K562 (cell line): Measurements from ENCODE around the gene TXK. TPM values are rescaled to one million over a fixed set of nuclear protein-coding genes. Genes with fewer than 3 reads are reported as not detected.

Experiments used
- ATAC-seq: fragments of 200-7000 bp; cut with Tn5 transposase; 3 replicates; pipeline ENCODE4 v1.9.1; 2020; ENCODE audit warnings: moderate library complexity
- BruUV-seq: library from RNA; stranded (reverse); fragments of 400-500 nt; replicated peaks from 2 replicates; lab custom pipeline; 2021; lab: Mats Ljungman, UMichigan
- CTCF ChIA-PET: fragments of 300-600 bp; formaldehyde crosslinking; extraction: SDS; loops from one replicate; lab custom pipeline; 2021; ENCODE audit warnings: low intra/inter-chr PET ratio; lab: Yijun Ruan, JAX
- POLR2A ChIA-PET: fragments of 300-600, 350-650 bp; sonication (Branson Sonifier 250); formaldehyde crosslinking; extraction: SDS; loops from one replicate; lab custom pipeline; 2021; ENCODE audit warnings: antibody characterized with exemption, inconsistent platforms; lab: Yijun Ruan, JAX
- DNase-seq, 4 experiments: peaks; one replicate each; pipeline versions ENCODE4 v3.0.0 to v3.0.0-alpha.2; 2011 to 2018; ENCODE audit warnings: low spot score in 3 of 4, mixed read lengths in 3 of 4; ENCODE audit errors: extremely low read depth in 1 of 4
- FAIRE-seq: peaks from 2 replicates; lab custom pipeline; 2011; peaks lifted over from hg19 to GRCh38; lab: Jason Lieb, UNC
- H2AFZ ChIP-seq: 2 replicates; pipeline ENCODE4 v1.6.0; 2011; ENCODE audit warnings: low read depth, low read length, control low read depth, inconsistent platforms
- H3K27ac ChIP-seq: fragments of 200-600 bp; 3 replicates; pipeline ENCODE4 v1.8.0; 2011; ENCODE audit warnings: low read depth, mild to moderate bottlenecking, control low read depth, inconsistent platforms, low read length, moderate library complexity, mixed read lengths; ENCODE audit errors: extremely low read depth
- H3K27me3 ChIP-seq, 2 experiments: fragments of 300-600 bp in 1 of 2; 2 replicates in 1 of 2; 3 replicates in 1 of 2; pipeline versions ENCODE4 v1.6.0 to v1.8.0; 2011; ENCODE audit warnings: inconsistent platforms in 2 of 2, low read length in 2 of 2, mild to moderate bottlenecking in 1 of 2, mixed read lengths in 1 of 2, moderate library complexity in 1 of 2; ENCODE audit not compliant: control insufficient read depth in 2 of 2, insufficient read depth in 2 of 2
- H3K36me3 ChIP-seq: fragments of 300-600 bp; 3 replicates; pipeline ENCODE4 v1.8.0; 2011; ENCODE audit warnings: mild to moderate bottlenecking, low read length, inconsistent platforms; ENCODE audit not compliant: control insufficient read depth, insufficient read depth
- H3K4me1 ChIP-seq, 2 experiments: fragments of 200-600 bp in 1 of 2; replicated peaks in 1 of 2; 2 replicates in 1 of 2; 3 replicates in 1 of 2; pipeline versions ENCODE4 v1.5.1 to v1.8.0; 2011; ENCODE audit warnings: inconsistent platforms in 2 of 2, low read length in 2 of 2, mild to moderate bottlenecking in 1 of 2, mixed read lengths in 1 of 2, moderate library complexity in 1 of 2; ENCODE audit not compliant: control insufficient read depth in 2 of 2, insufficient read depth in 2 of 2
- H3K4me2 ChIP-seq: 2 replicates; pipeline ENCODE4 v1.6.1; 2011; ENCODE audit warnings: low read length, control low read depth, inconsistent platforms, mixed read lengths; ENCODE audit not compliant: insufficient read depth
- H3K4me3 ChIP-seq: fragments of 200-600 bp; sonication (generic), shearing (Covaris generic); 2 replicates; pipeline ENCODE4 v1.5.1; 2016; ENCODE audit warnings: control low read depth, inconsistent platforms
- H3K79me2 ChIP-seq: fragments of 200-600 bp; 3 replicates; pipeline ENCODE4 v1.8.0; 2011; ENCODE audit warnings: low read length, inconsistent platforms; ENCODE audit not compliant: control insufficient read depth, insufficient read depth
- H3K9ac ChIP-seq, 2 experiments: 2 replicates each; pipeline versions ENCODE4 v1.6.0 to v1.6.1; 2011; ENCODE audit warnings: low read depth in 2 of 2, low read length in 2 of 2, control low read depth in 1 of 2, inconsistent platforms in 1 of 2, mild to moderate bottlenecking in 1 of 2, mixed read lengths in 1 of 2; ENCODE audit not compliant: insufficient read depth in 1 of 2
- H3K9me1 ChIP-seq: one replicate; pipeline ENCODE4 v1.6.0; 2011; ENCODE audit warnings: inconsistent platforms, mild to moderate bottlenecking, low read length, moderate library complexity; ENCODE audit not compliant: control insufficient read depth, insufficient read depth
- H3K9me3 ChIP-seq: replicated peaks from 2 replicates; pipeline ENCODE4 v1.5.1; 2011; ENCODE audit warnings: low read depth, low read length, inconsistent platforms; ENCODE audit not compliant: control insufficient read depth, insufficient read depth
- H4K20me1 ChIP-seq: replicated peaks from 2 replicates; pipeline ENCODE4 v1.6.1; 2011; ENCODE audit warnings: low read length, inconsistent platforms, mixed read lengths; ENCODE audit not compliant: control insufficient read depth, insufficient read depth
- ASH1L ChIP-seq: fragments of 450-650 bp; IDR thresholded peaks from 2 replicates; pipeline ENCODE4 v1.6.1; 2018; ENCODE audit warnings: borderline replicate concordance, mild to moderate bottlenecking, low read depth; ENCODE audit not compliant: partially characterized antibody
- E4F1 ChIP-seq: fragments of 250-450 bp; sonication (Bioruptor Pico); IDR thresholded peaks from 2 replicates; pipeline ENCODE4 v1.5.0; 2021; ENCODE audit warnings: mild to moderate bottlenecking, borderline replicate concordance
- ILK ChIP-seq: fragments of 450-650 bp; IDR thresholded peaks from 2 replicates; pipeline ENCODE4 v1.6.1; 2016; ENCODE audit warnings: missing genetic modification characterization, low read depth, mild to moderate bottlenecking, missing compliant biosample characterization, moderate library complexity, borderline replicate concordance
- MAFG ChIP-seq: fragments of 450-650 bp; conservative IDR thresholded peaks from 2 replicates; pipeline ENCODE4 v1.6.1; 2016; ENCODE audit warnings: missing genetic modification characterization, missing compliant biosample characterization
- MTA1 ChIP-seq: fragments of 450-650 bp; IDR thresholded peaks from 2 replicates; pipeline ENCODE4 v1.6.1; 2017; ENCODE audit warnings: borderline replicate concordance
- MXI1 ChIP-seq: IDR thresholded peaks from 2 replicates; pipeline ENCODE4 v1.6.1; 2011; ENCODE audit warnings: low read depth, mild to moderate bottlenecking, improper control_type of control experiment, low read length
- NR2C2 ChIP-seq, 2 experiments: fragments of 200-800 bp in 1 of 2; sonication (Bioruptor generic) in 1 of 2; sonication (generic) in 1 of 2; formaldehyde crosslinking in 1 of 2; IDR thresholded peaks; 2 replicates each; pipeline versions ENCODE4 v1.6.1 to v1.8.0; 2016 to 2022; ENCODE audit warnings: mild to moderate bottlenecking in 1 of 2, missing compliant biosample characterization in 1 of 2, missing genetic modification characterization in 1 of 2, missing genetic modification reagents in 1 of 2
- RFX5 ChIP-seq: IDR thresholded peaks from 2 replicates; pipeline ENCODE4 v1.6.1; 2011; ENCODE audit warnings: low read depth, mild to moderate bottlenecking, improper control_type of control experiment, low read length
- SIN3B ChIP-seq: fragments of 450-650 bp; IDR thresholded peaks from 2 replicates; pipeline ENCODE4 v1.6.1; 2017; ENCODE audit warnings: low read depth, mild to moderate bottlenecking, moderate library complexity
- ZC3H4 ChIP-seq: sonication (generic); formaldehyde crosslinking; IDR thresholded peaks from 2 replicates; pipeline ENCODE4 v1.9.0; 2021; ENCODE audit warnings: missing genetic modification reagents, borderline replicate concordance
- ZNF23 ChIP-seq: fragments of 250-450 bp; sonication (Bioruptor Pico); IDR thresholded peaks from 2 replicates; pipeline ENCODE4 v1.4.0; 2020; ENCODE audit warnings: mild to moderate bottlenecking
- ZNF57 ChIP-seq: fragments of 450-650 bp; formaldehyde crosslinking; IDR thresholded peaks from 2 replicates; pipeline ENCODE4 v1.4.0; 2020; ENCODE audit warnings: mild to moderate bottlenecking, moderate library complexity
- WGBS: fragments of 100-300 bp; shearing (Covaris generic); methylation state at CpG from one replicate; pipeline ENCODE4 v1.1.6; 2016; ENCODE audit warnings: low coverage, mixed read lengths; ENCODE audit not compliant: insufficient coverage; ENCODE audit errors: missing lambda C conversion rate; 5-methylcytosine and 5-hydroxymethylcytosine counted together
- in situ Hi-C: fragments of 300-500 bp; cut with MboI; formaldehyde crosslinking; loops from 4 replicates; pipeline ENCODE4 v1.15.0; 2018; ENCODE audit warnings: inconsistent platforms, mixed read lengths
- intact Hi-C: fragments of 100-400 bp; cut with micrococcal nuclease; formaldehyde crosslinking; loops from 2 replicates; pipeline ENCODE4 v1.14.2; 2022
- polyA plus RNA-seq, 8 experiments: library from polyadenylated mRNA; depleted of rRNA in 4 of 8; stranded (reverse) in 5 of 8; unstranded in 3 of 8; fragments of >200 nt; fragmentation: Nextera tagmentation in 2 of 8; fragmentation: Illumina TruSeq in 1 of 8; extraction: Ambion mirVana in 2 of 8; extraction: Trizol in 1 of 8; gene quantifications; 2 replicates each; pipeline versions ENCODE4 v1.2.1 to v1.2.3, GENCODE V29; 2011 to 2014; ENCODE audit warnings: inconsistent platforms in 1 of 8, missing spikeins in 1 of 8
- total RNA-seq, 7 experiments: library from RNA; depleted of rRNA in 6 of 7; stranded (reverse); fragments of >200 nt in 6 of 7; fragmentation: Illumina TruSeq in 2 of 7; extraction: Trizol in 2 of 7; gene quantifications; 2 replicates each; pipeline versions ENCODE4 v1.2.1 to v1.2.3, GENCODE V29; 2011 to 2021; ENCODE audit warnings: low replicate concordance in 1 of 7

The TXK gene
- total and polyA plus RNA-seq, 9 of the 15 experiments (the other 6 are each of a cell fraction or from before 2014, with no cell fraction given), result 0.24 to 1.1 (median 0.45) TPM; not detected in 1

- Histone ChIP-seq H3K9ac (no peak overlapping the region), H3K4me2 (no peak overlapping the region), H3K36me3 (peaks cover 22% of the 10 kb centered on the region; the same call in 2 of the 3 replicates), H3K4me1 (peaks cover 6 to 35% of the 10 kb centered on the region in 2 experiments; a peak in 4 of 5 replicates), H4K20me1 (no peaks in the 10 kb centered on the region), H2AFZ (no peak overlapping the region), H3K4me3 (no peak overlapping the region), H3K79me2 (no peaks in the 10 kb centered on the region), H3K9me3 (no peaks in the 10 kb centered on the region), H3K27ac (no peak overlapping the region), H3K9me1 (no peaks in the 10 kb centered on the region), H3K27me3 (no peaks in the 10 kb centered on the region)
- POLR2A ChIA-PET, result interaction anchor here (0.7 kb wide), 2 partner anchors 140 to 147 kb away, joined by 3 read pairs; no protein-coding TSS in a partner anchor
- no peak for ATAC-seq
- no peak for DNase-seq
- in situ Hi-C loops (no loop called here), intact Hi-C loops (no loop called here)
- BruUV-seq, result no TSS peak
- 61% methylated on average over 4 of the region's 4 CpGs for WGBS
- CTCF ChIA-PET, result interaction anchor here (0.6 kb wide), 1 partner anchor 297 kb away, joined by 4 read pairs; no protein-coding TSS in a partner anchor
- no peak for TF ChIP-seq NR2C2 (CRISPR knock-in tag; IDR thresholded peaks at IDR 0.05)
- TF ChIP-seq NR2C2 (tag; IDR thresholded peaks at IDR 0.05), result no peak
- TF ChIP-seq ZNF23, result no peak
- TF ChIP-seq ASH1L, result no peak
- no peak for TF ChIP-seq ZC3H4 (CRISPR knock-in tag)
- TF ChIP-seq MAFG (tag), result no peak
- no peak for TF ChIP-seq ZNF57
- no peak for TF ChIP-seq ILK (tag)
- TF ChIP-seq MTA1, result no peak
- TF ChIP-seq SIN3B, result no peak
- TF ChIP-seq MXI1, result no peak
- TF ChIP-seq E4F1 (CRISPR knock-in tag), result no peak
- TF ChIP-seq RFX5, result no peak
- FAIRE-seq, result no peak
Measured at GRCh38 chr4:48131736-48132135, 2.3 kb downstream of the TXK start.
